GM13976 (cell line): Measurements from ENCODE around the gene IL21R.

Experiments used
- DNase-seq: peaks from one replicate; pipeline ENCODE4 v3.0.0; 2012; ENCODE audit warnings: low spot score
- in situ Hi-C: fragments of 300-500 bp; cut with MboI; formaldehyde crosslinking; loops from one replicate; pipeline ENCODE4 v1.12.0; 2022; ENCODE audit warnings: low sequenced_read_pairs, mixed read lengths, inconsistent platforms; ENCODE audit not compliant: unreplicated experiment
- TF ChIP-seq, protein P1 (sequence below): IDR thresholded peaks from 2 replicates; pipeline ENCODE4 v1.5.1; 2012; ENCODE audit warnings: borderline replicate concordance, mild to moderate bottlenecking; ENCODE audit not compliant: insufficient read depth; ENCODE audit errors: extremely low read depth, missing control alignments, control extremely low read depth

Gene IL21R

DNA sequence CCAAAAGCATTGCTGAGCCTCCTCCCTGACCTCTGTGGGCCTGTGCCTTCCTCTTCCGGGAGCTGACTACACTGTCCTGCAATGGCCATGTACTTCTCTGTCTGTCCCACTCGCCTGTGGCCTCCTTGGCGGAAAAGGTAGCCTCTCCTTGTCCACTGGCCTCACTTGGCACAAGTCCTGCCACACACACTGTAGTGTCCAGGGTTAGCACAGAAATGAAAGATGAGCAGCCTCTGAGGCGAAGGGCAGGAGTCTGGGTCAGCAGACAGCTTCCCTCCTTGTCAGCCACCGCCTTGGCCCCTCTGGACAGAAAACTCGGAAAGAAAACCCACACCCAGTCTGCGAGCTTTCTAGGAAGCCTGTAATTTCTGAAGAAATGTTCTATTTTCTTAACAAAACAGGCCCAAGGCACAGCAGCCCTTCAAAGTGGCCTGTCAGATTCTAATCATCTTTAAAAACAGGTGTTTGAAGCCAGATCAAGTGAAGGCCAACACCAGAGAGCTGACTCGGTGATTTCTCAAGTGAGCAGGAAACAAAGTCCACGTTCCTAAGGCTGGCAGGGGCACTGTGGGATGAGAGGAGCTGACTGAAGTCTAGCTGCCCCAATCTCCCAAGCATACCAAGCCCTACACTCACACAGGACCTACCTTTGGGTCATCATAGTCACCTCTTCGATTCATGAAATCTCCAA, 80.6 kb downstream of the IL21R start:
- no peak for DNase-seq
- in situ Hi-C loops = no loop called here
- TF ChIP-seq, protein P1, sequence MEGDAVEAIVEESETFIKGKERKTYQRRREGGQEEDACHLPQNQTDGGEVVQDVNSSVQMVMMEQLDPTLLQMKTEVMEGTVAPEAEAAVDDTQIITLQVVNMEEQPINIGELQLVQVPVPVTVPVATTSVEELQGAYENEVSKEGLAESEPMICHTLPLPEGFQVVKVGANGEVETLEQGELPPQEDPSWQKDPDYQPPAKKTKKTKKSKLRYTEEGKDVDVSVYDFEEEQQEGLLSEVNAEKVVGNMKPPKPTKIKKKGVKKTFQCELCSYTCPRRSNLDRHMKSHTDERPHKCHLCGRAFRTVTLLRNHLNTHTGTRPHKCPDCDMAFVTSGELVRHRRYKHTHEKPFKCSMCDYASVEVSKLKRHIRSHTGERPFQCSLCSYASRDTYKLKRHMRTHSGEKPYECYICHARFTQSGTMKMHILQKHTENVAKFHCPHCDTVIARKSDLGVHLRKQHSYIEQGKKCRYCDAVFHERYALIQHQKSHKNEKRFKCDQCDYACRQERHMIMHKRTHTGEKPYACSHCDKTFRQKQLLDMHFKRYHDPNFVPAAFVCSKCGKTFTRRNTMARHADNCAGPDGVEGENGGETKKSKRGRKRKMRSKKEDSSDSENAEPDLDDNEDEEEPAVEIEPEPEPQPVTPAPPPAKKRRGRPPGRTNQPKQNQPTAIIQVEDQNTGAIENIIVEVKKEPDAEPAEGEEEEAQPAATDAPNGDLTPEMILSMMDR = no peak

DNA sequence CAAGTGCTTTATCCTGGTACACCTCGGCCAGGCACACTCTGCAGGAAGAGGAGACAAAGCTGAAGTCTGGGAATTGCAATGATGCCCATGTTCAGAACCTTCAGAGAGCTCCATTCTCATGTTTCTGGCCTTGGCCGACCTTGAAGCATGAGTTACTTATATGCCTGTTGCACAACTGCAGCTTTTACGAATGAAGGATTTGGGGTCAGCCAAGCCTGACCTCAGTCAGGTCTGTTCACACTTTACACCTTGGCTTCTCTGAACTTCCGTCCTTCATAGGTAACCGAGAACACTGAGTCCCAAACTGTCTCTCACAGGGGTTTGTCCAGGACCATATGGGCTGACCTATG, 81.1 kb downstream of the IL21R start:
- no peak for DNase-seq
- TF ChIP-seq, protein P1 = no peak
- in situ Hi-C loops = no loop called here

DNA sequence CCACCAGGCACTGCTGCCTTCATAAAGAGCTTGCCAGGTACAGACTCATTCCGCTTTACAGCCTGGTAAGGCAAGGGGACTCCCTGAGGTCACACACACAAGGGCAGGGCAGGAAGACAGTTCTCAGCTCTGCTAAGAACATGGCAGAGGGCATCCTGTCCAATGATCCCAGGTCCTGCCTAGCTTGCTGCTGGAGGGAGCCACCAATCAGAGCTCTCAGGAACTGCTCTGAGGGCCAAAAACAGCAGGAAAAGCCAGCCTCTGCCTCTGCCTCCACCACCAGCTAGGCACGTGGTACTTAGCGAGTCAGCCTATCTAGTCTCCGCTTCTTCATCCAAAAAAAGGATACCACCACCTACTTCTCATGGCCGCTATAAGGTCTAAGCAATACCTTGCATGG, 81.7 kb downstream of the IL21R start:
- in situ Hi-C loops = no loop called here
- TF ChIP-seq, protein P1 = no peak
- DNase-seq = no peak

DNA sequence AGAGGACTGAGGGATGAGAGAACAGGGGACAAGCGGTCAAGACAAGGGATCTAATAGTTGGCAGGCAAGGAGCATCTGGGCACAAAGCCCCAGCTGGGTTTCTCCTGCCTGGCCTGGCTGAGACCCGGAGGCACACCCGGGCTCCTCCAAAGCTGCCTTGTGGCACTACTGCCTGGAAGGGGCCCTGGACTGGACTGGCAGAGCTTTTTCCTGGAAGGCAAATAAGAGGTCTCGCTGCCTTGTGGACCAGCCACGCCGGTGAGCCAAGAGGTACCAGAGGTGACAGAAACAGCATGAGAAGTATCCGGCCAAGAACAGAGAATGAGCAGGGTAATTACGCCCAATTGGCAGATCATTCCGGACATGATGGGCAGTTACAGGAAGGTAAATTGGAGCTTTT, 83.2 kb downstream of the IL21R start:
- DNase-seq = no peak
- TF ChIP-seq, protein P1 = no peak
- in situ Hi-C loops = no loop called here

DNA sequence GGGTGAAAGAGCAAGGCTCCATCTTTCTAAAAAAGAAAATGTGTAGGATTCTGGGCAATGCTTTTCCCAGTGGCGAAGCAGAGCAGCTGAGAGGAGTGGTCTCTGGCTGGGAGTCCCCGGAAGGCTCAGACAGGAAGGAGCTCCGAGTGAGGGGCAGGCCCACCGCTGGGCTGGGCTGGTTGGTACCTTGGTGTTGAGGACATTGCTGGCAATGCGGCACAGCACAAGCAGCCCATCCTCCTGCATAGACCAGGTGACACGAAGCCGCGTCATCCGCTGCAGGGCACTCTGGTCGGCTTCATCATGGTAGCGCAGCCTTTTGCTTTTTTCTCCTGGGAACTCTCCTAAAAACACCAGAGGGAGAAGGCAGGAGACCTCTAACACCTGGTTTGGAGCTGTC, 83.8 kb downstream of the IL21R start:
- TF ChIP-seq, protein P1 = no peak
- no peak for DNase-seq
- in situ Hi-C loops = no loop called here

DNA sequence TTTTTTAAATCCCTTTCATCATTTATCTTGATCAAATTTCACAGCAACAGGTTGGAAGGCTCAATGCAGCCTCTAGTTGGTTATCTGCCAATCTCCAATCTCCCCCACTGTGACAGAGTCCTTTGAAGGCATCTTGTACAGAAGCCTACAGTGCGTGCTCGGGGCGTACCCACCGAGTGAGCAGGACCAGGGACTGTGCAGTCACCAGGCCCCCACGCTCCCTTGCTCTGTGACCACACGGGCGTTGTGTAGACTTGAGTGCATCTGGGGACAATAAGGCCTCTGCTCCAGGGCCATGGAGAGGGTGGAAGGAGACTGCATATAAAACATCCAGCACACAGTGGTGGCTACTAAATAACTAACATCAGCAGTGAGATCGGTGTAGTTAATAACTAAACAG, 84.4 kb downstream of the IL21R start:
- in situ Hi-C loops = no loop called here
- TF ChIP-seq, protein P1 = no peak
- no peak for DNase-seq
